ENCODE results near the gene TTLL10. TPM values are rescaled to one million over a fixed set of nuclear protein-coding genes. Genes with fewer than 3 reads are reported as not detected.
A peak's percentile ranks its signal among the peaks of the same experiment; 100 is the strongest.

TTLL10 gene
- total and polyA plus RNA-seq, 7 experiments from 2014 or later: 0.58 to 0.80 TPM; not detected in 5

- Mint-ChIP-seq H3K36me3 (peaks cover 5 to 27% (median 11%) of the 10 kb centered on the region in 5 donors), H3K9me3 (no peaks in the 10 kb centered on the region), H3K4me3 (no peak overlapping the region), H3K27ac (peak overlapping the region in 1 of 9 donors; percentile 33), H3K27me3 (no peaks in the 10 kb centered on the region), H3K4me1 (peaks cover 14 to 43% (median 21%) of the 10 kb centered on the region in 7 donors)
- no peaks in the 10 kb centered on the region for H3K27me3 ChIP-seq (ENCODE audit: control insufficient read depth in 2 of 2, insufficient read depth in 2 of 2, low read length in 2 of 2)
- H3K9me3 ChIP-seq (ENCODE audit: control insufficient read depth in 2 of 3, low read length in 3 of 3): no peaks in the 10 kb centered on the region
- ATAC-seq (no peak), DNase-seq (no peak)
- H3K36me3 ChIP-seq (ENCODE audit: control insufficient read depth in 2 of 3, insufficient read depth in 3 of 3, low read length in 3 of 3): peaks cover 0 to 84% (median 3%) of the 10 kb centered on the region in 3 experiments
- H3K4me3 ChIP-seq (ENCODE audit: low read length): no peak overlapping the region
- ChIA-PET POLR2A (no interaction called here), CTCF (no interaction called here)
- H3K27ac ChIP-seq (ENCODE audit: low read depth, low read length): no peak overlapping the region
- H3K4me1 ChIP-seq (ENCODE audit: control insufficient read depth in 2 of 2, insufficient read depth in 2 of 2, low read length in 2 of 2): peaks cover 6 to 7% of the 10 kb centered on the region in 2 donors
- intact Hi-C loops (cut with micrococcal nuclease): no loop called here
Measured at GRCh38 chr1:1225238-1225845, 51.7 kb downstream of the TTLL10 start.

GRCh38 chr1:1225913-1226312 lies 52.2 kb downstream of the TTLL10 start:
- Mint-ChIP-seq H3K27ac (peak overlapping the region in 1 of 9 donors; percentile 33), H3K9me3 (no peaks in the 10 kb centered on the region), H3K27me3 (no peaks in the 10 kb centered on the region), H3K36me3 (peaks cover 5 to 27% (median 11%) of the 10 kb centered on the region in 5 donors), H3K4me1 (peaks cover 19 to 43% (median 25%) of the 10 kb centered on the region in 7 donors), H3K4me3 (peak overlapping the region in 1 of 10 donors; percentile 19)
- no peak overlapping the region for H3K4me3 ChIP-seq (ENCODE audit: low read length)
- ATAC-seq: no peak
- H3K36me3 ChIP-seq (ENCODE audit: control insufficient read depth in 2 of 3, insufficient read depth in 3 of 3, low read length in 3 of 3): peaks cover 0 to 79% (median 3%) of the 10 kb centered on the region in 3 experiments
- no peaks in the 10 kb centered on the region for H3K27me3 ChIP-seq (ENCODE audit: control insufficient read depth in 2 of 2, insufficient read depth in 2 of 2, low read length in 2 of 2)
- intact Hi-C loops (cut with micrococcal nuclease): no loop called here
- H3K4me1 ChIP-seq (ENCODE audit: control insufficient read depth in 2 of 2, insufficient read depth in 2 of 2, low read length in 2 of 2): peaks cover 11 to 13% of the 10 kb centered on the region in 2 donors
- ChIA-PET POLR2A (no interaction called here), CTCF (no interaction called here)
- H3K27ac ChIP-seq (ENCODE audit: low read depth, low read length): no peak overlapping the region
- H3K9me3 ChIP-seq (ENCODE audit: control insufficient read depth in 2 of 3, low read length in 3 of 3): no peaks in the 10 kb centered on the region
- no peak for DNase-seq

GRCh38 chr1:1226566-1227362 lies 53.1 kb downstream of the TTLL10 start:
- H3K36me3 Mint-ChIP-seq: peaks cover 5 to 27% (median 11%) of the 10 kb centered on the region in 5 donors
- CTCF ChIA-PET: no interaction called here

GRCh38 chr1:1227386-1227785 lies 53.7 kb downstream of the TTLL10 start:
- POLR2A ChIA-PET: interaction anchor here (0.6 kb wide), 1 partner anchor 69 kb away, joined by 3 read pairs; no protein-coding TSS in a partner anchor
- H3K4me1 ChIP-seq (ENCODE audit: control insufficient read depth in 2 of 2, insufficient read depth in 2 of 2, low read length in 2 of 2): peaks cover 12 to 16% of the 10 kb centered on the region in 2 donors
- Mint-ChIP-seq H3K36me3 (peaks cover 5 to 27% (median 11%) of the 10 kb centered on the region in 5 donors), H3K27me3 (no peaks in the 10 kb centered on the region), H3K4me3 (no peak overlapping the region), H3K9me3 (no peaks in the 10 kb centered on the region), H3K4me1 (peaks cover 19 to 42% (median 30%) of the 10 kb centered on the region in 7 donors), H3K27ac (no peak overlapping the region)
- no peak for ATAC-seq
- H3K27me3 ChIP-seq (ENCODE audit: control insufficient read depth in 2 of 2, insufficient read depth in 2 of 2, low read length in 2 of 2): no peaks in the 10 kb centered on the region
- no peaks in the 10 kb centered on the region for H3K9me3 ChIP-seq (ENCODE audit: control insufficient read depth in 2 of 3, low read length in 3 of 3)
- H3K36me3 ChIP-seq (ENCODE audit: control insufficient read depth in 2 of 3, insufficient read depth in 3 of 3, low read length in 3 of 3): peaks cover 0 to 64% (median 2%) of the 10 kb centered on the region in 3 experiments
- DNase-seq: no peak
- no peak overlapping the region for H3K27ac ChIP-seq (ENCODE audit: low read depth, low read length)
- intact Hi-C loops (cut with micrococcal nuclease): no loop called here
- CTCF ChIA-PET: no interaction called here
- no peak overlapping the region for H3K4me3 ChIP-seq (ENCODE audit: low read length)

More at GRCh38 chr1:1226566-1227362, 53.1 kb downstream of the TTLL10 start:
- Mint-ChIP-seq H3K27me3 (no peaks in the 10 kb centered on the region), H3K4me3 (no peak overlapping the region), H3K9me3 (no peaks in the 10 kb centered on the region), H3K27ac (no peak overlapping the region), H3K4me1 (peaks cover 19 to 44% (median 30%) of the 10 kb centered on the region in 7 donors)
- intact Hi-C loops (cut with micrococcal nuclease): no loop called here
- no peak overlapping the region for H3K4me3 ChIP-seq (ENCODE audit: low read length)
- ATAC-seq: no peak
- peaks cover 12 to 16% of the 10 kb centered on the region in 2 donors for H3K4me1 ChIP-seq (ENCODE audit: control insufficient read depth in 2 of 2, insufficient read depth in 2 of 2, low read length in 2 of 2)
- POLR2A ChIA-PET: interaction anchor here (0.6 kb wide), 1 partner anchor 69 kb away, joined by 3 read pairs; no protein-coding TSS in a partner anchor
- H3K9me3 ChIP-seq (ENCODE audit: control insufficient read depth in 2 of 3, low read length in 3 of 3): no peaks in the 10 kb centered on the region
- H3K27ac ChIP-seq (ENCODE audit: low read depth, low read length): no peak overlapping the region
- H3K36me3 ChIP-seq (ENCODE audit: control insufficient read depth in 2 of 3, insufficient read depth in 3 of 3, low read length in 3 of 3): peaks cover 0 to 70% (median 3%) of the 10 kb centered on the region in 3 experiments
- no peak for DNase-seq
- H3K27me3 ChIP-seq (ENCODE audit: control insufficient read depth in 2 of 2, insufficient read depth in 2 of 2, low read length in 2 of 2): no peaks in the 10 kb centered on the region

GRCh38 chr1:1228187-1228586 lies 54.5 kb downstream of the TTLL10 start:
- Histone ChIP-seq H3K27ac (ENCODE audit: low read depth, low read length) (no peak overlapping the region), H3K27me3 (ENCODE audit: control insufficient read depth in 2 of 2, insufficient read depth in 2 of 2, low read length in 2 of 2) (no peaks in the 10 kb centered on the region), H3K36me3 (ENCODE audit: control insufficient read depth in 2 of 3, insufficient read depth in 3 of 3, low read length in 3 of 3) (peaks cover 0 to 56% (median 0%) of the 10 kb centered on the region in 3 experiments), H3K9me3 (ENCODE audit: control insufficient read depth in 2 of 3, low read length in 3 of 3) (no peaks in the 10 kb centered on the region), H3K4me1 (ENCODE audit: control insufficient read depth in 2 of 2, insufficient read depth in 2 of 2, low read length in 2 of 2) (peaks cover 12 to 21% of the 10 kb centered on the region in 2 donors), H3K4me3 (ENCODE audit: low read length) (no peak overlapping the region)
- DNase-seq (no peak), ATAC-seq (no peak)
- POLR2A ChIA-PET: no interaction called here
- no peaks in the 10 kb centered on the region for H3K27me3 Mint-ChIP-seq
- intact Hi-C loops (cut with micrococcal nuclease): no loop called here
- CTCF ChIA-PET: no interaction called here
- H3K27ac Mint-ChIP-seq: no peak overlapping the region
- H3K4me3 Mint-ChIP-seq: peak overlapping the region in 1 of 10 donors; percentile 64
- H3K9me3 Mint-ChIP-seq: no peaks in the 10 kb centered on the region
- H3K4me1 Mint-ChIP-seq: peaks cover 13 to 36% (median 28%) of the 10 kb centered on the region in 7 donors
- H3K36me3 Mint-ChIP-seq: peaks cover 0 to 21% (median 5%) of the 10 kb centered on the region in 5 donors

GRCh38 chr1:1228596-1229321 lies 55.1 kb downstream of the TTLL10 start:
- Histone ChIP-seq H3K27me3 (ENCODE audit: control insufficient read depth in 2 of 2, insufficient read depth in 2 of 2, low read length in 2 of 2) (no peaks in the 10 kb centered on the region), H3K4me1 (ENCODE audit: control insufficient read depth in 2 of 2, insufficient read depth in 2 of 2, low read length in 2 of 2) (peaks cover 12 to 26% of the 10 kb centered on the region in 2 donors), H3K27ac (ENCODE audit: low read depth, low read length) (no peak overlapping the region), H3K4me3 (ENCODE audit: low read length) (no peak overlapping the region), H3K9me3 (ENCODE audit: control insufficient read depth in 2 of 3, low read length in 3 of 3) (no peaks in the 10 kb centered on the region), H3K36me3 (ENCODE audit: control insufficient read depth in 2 of 3, insufficient read depth in 3 of 3, low read length in 3 of 3) (peaks cover 0 to 51% (median 0%) of the 10 kb centered on the region in 3 experiments)
- peaks cover 16 to 40% (median 30%) of the 10 kb centered on the region in 7 donors for H3K4me1 Mint-ChIP-seq
- H3K9me3 Mint-ChIP-seq: peaks cover 0 to 1% (median 0%) of the 10 kb centered on the region in 11 donors
- ATAC-seq (no peak), DNase-seq (no peak)
- H3K4me3 Mint-ChIP-seq: peak overlapping the region in 1 of 10 donors; percentile 64
- no peak overlapping the region for H3K27ac Mint-ChIP-seq
- POLR2A ChIA-PET: interaction anchor here (0.6 to 1.4 kb wide), 2 partner anchors 71 to 381 kb away, joined by 3 to 4 read pairs; no protein-coding TSS in a partner anchor
- intact Hi-C loops (cut with micrococcal nuclease): no loop called here
- CTCF ChIA-PET: no interaction called here
- H3K36me3 Mint-ChIP-seq: peaks cover 0 to 24% (median 4%) of the 10 kb centered on the region in 5 donors
- no peaks in the 10 kb centered on the region for H3K27me3 Mint-ChIP-seq

All from naive thymus-derived CD4-positive, alpha-beta T cell (primary cell).